HepG2 (cell line): ENCODE results near the gene FN1. TPM values are rescaled to one million over a fixed set of nuclear protein-coding genes. Genes with fewer than 3 reads are reported as not detected.

ENCODE experiments used
- ATAC-seq: fragments of 200-7000 bp; cut with Tn5 transposase; 3 replicates; pipeline ENCODE4 v1.9.1; 2020; ENCODE audit warnings: mild to moderate bottlenecking, moderate library complexity
- BruUV-seq: library from RNA; stranded (reverse); fragments of 400-500 nt; replicated peaks from 2 replicates; lab custom pipeline; 2021; lab: Mats Ljungman, UMichigan
- CTCF ChIA-PET: fragments of 300-600 bp; formaldehyde crosslinking; extraction: SDS; loops from one replicate; lab custom pipeline; 2021; ENCODE audit warnings: low total read pairs, inconsistent platforms, low intra/inter-chr PET ratio; lab: Yijun Ruan, JAX
- POLR2A ChIA-PET: fragments of 350-600 bp; sonication (Branson Sonifier 250); formaldehyde crosslinking; loops from one replicate; lab custom pipeline; 2020; ENCODE audit warnings: antibody characterized with exemption, inconsistent platforms; lab: Yijun Ruan, JAX
- DNase-seq: peaks from one replicate; pipeline ENCODE4 v3.0.0-alpha.2; 2015; ENCODE audit warnings: low spot score
- FAIRE-seq: peaks from 3 replicates; lab custom pipeline; 2011; peaks lifted over from hg19 to GRCh38; lab: Jason Lieb, UNC
- H2AFZ ChIP-seq: one replicate; pipeline ENCODE4 v1.6.1; 2011; ENCODE audit warnings: low read length, inconsistent platforms
- H3K27ac ChIP-seq: fragments of 300-600 bp; 3 replicates; pipeline ENCODE4 v1.8.0; 2011; ENCODE audit warnings: mixed run types, mild to moderate bottlenecking, mixed read lengths, low read length, inconsistent platforms; ENCODE audit not compliant: insufficient read depth; ENCODE audit errors: extremely low read length
- H3K27me3 ChIP-seq, 2 experiments: fragments of 200-600 bp in 1 of 2; 2 replicates in 1 of 2; 3 replicates in 1 of 2; pipeline versions ENCODE4 v1.6.0 to v1.8.0; 2011; ENCODE audit warnings: low read length in 2 of 2, mild to moderate bottlenecking in 2 of 2, moderate library complexity in 2 of 2, inconsistent platforms in 1 of 2; ENCODE audit not compliant: insufficient read depth in 2 of 2, control insufficient read depth in 1 of 2
- H3K36me3 ChIP-seq, 2 experiments: fragments of 200-600 bp in 1 of 2; replicated peaks in 1 of 2; 2 replicates in 1 of 2; 3 replicates in 1 of 2; pipeline versions ENCODE4 v1.5.1 to v1.8.0; 2011; ENCODE audit warnings: low read length in 2 of 2, inconsistent platforms in 1 of 2; ENCODE audit not compliant: insufficient read depth in 2 of 2, control insufficient read depth in 1 of 2
- H3K4me1 ChIP-seq: 2 replicates; pipeline ENCODE4 v1.5.1; 2012; ENCODE audit warnings: low read length, inconsistent platforms; ENCODE audit not compliant: insufficient read depth
- H3K4me2 ChIP-seq: 2 replicates; pipeline ENCODE4 v1.6.0; 2011; ENCODE audit warnings: low read depth, low read length, inconsistent platforms
- H3K4me3 ChIP-seq, 3 experiments: fragments of 200-600 bp in 1 of 3; sonication (generic), shearing (Covaris generic) in 1 of 3; replicated peaks in 1 of 3; 2 replicates each; pipeline ENCODE4 v1.5.1; 2011 to 2016; ENCODE audit warnings: low read length in 3 of 3, inconsistent platforms in 2 of 3, low read depth in 2 of 3, mild to moderate bottlenecking in 2 of 3, control low read depth in 1 of 3, mixed read lengths in 1 of 3; ENCODE audit not compliant: insufficient read depth in 1 of 3
- H3K79me2 ChIP-seq: one replicate; pipeline ENCODE4 v1.6.1; 2011; ENCODE audit warnings: low read length, inconsistent platforms; ENCODE audit not compliant: insufficient read depth
- H3K9ac ChIP-seq: 2 replicates; pipeline ENCODE4 v1.6.0; 2011; ENCODE audit warnings: mild to moderate bottlenecking, low read depth, low read length, inconsistent platforms; ENCODE audit not compliant: insufficient read depth
- H3K9me3 ChIP-seq: 2 replicates; pipeline ENCODE4 v1.5.1; 2012; ENCODE audit warnings: mild to moderate bottlenecking, low read length
- H4K20me1 ChIP-seq: 2 replicates; pipeline ENCODE4 v1.6.0; 2011; ENCODE audit warnings: inconsistent platforms, mild to moderate bottlenecking, low read length, moderate library complexity; ENCODE audit not compliant: insufficient read depth
- CCDC6 ChIP-seq: sonication (generic); formaldehyde crosslinking; IDR thresholded peaks from 2 replicates; pipeline ENCODE4 v1.8.1; 2022; ENCODE audit warnings: mild to moderate bottlenecking, missing genetic modification reagents, moderate library complexity
- DRAP1 ChIP-seq: IDR thresholded peaks from 2 replicates; pipeline ENCODE4 v1.6.1; 2016; ENCODE audit warnings: missing genetic modification reagents, missing compliant biosample characterization
- MAFF ChIP-seq: IDR thresholded peaks from 2 replicates; pipeline ENCODE4 v1.6.1; 2011; ENCODE audit warnings: low read depth, low read length, improper control_type of control experiment
- MAFK ChIP-seq, 2 experiments: IDR thresholded peaks in 1 of 2; conservative IDR thresholded peaks in 1 of 2; 2 replicates each; pipeline ENCODE4 v1.6.1; 2011; ENCODE audit warnings: improper control_type of control experiment in 2 of 2, low read length in 2 of 2
- MATR3 ChIP-seq: sonication (generic); formaldehyde crosslinking; IDR thresholded peaks from 2 replicates; pipeline ENCODE4 v1.4.0; 2020; ENCODE audit warnings: missing genetic modification reagents
- NBN ChIP-seq: fragments of 450-650 bp; conservative IDR thresholded peaks from 2 replicates; pipeline ENCODE4 v1.6.1; 2017
- NONO ChIP-seq, 2 experiments: fragments of 450-650 bp in 1 of 2; sonication (generic) in 1 of 2; formaldehyde crosslinking in 1 of 2; IDR thresholded peaks in 1 of 2; conservative IDR thresholded peaks in 1 of 2; 2 replicates each; pipeline versions ENCODE4 v1.6.1 to v1.8.0; 2017 to 2022; ENCODE audit warnings: mild to moderate bottlenecking in 1 of 2, missing genetic modification reagents in 1 of 2, moderate library complexity in 1 of 2
- RFX5 ChIP-seq: IDR thresholded peaks from 2 replicates; pipeline ENCODE4 v1.6.1; 2011; ENCODE audit warnings: low read depth, low read length, improper control_type of control experiment
- SOX6 ChIP-seq, 2 experiments: fragments of 450-650 bp in 1 of 2; sonication (generic) in 1 of 2; formaldehyde crosslinking in 1 of 2; IDR thresholded peaks; 2 replicates each; pipeline versions ENCODE4 v1.4.0 to v1.6.1; 2017 to 2020; ENCODE audit warnings: antibody characterized with exemption in 1 of 2, mild to moderate bottlenecking in 1 of 2, missing genetic modification reagents in 1 of 2
- ZMYM4 ChIP-seq: sonication (generic); formaldehyde crosslinking; IDR thresholded peaks from 2 replicates; pipeline ENCODE4 v1.8.1; 2023; ENCODE audit warnings: mild to moderate bottlenecking, missing genetic modification reagents
- ZNF124 ChIP-seq: sonication (generic); formaldehyde crosslinking; IDR thresholded peaks from 2 replicates; pipeline ENCODE4 v1.4.0; 2020; ENCODE audit warnings: missing genetic modification reagents
- ZNF138 ChIP-seq: sonication (generic); formaldehyde crosslinking; IDR thresholded peaks from 2 replicates; pipeline ENCODE4 v1.5.0; 2020; ENCODE audit warnings: mild to moderate bottlenecking, low read depth, missing genetic modification reagents
- ZNF350 ChIP-seq: sonication (generic); formaldehyde crosslinking; IDR thresholded peaks from 2 replicates; pipeline ENCODE4 v1.4.0; 2020; ENCODE audit warnings: mild to moderate bottlenecking, low read depth, missing genetic modification reagents, borderline replicate concordance
- ZNF563 ChIP-seq: sonication (generic); formaldehyde crosslinking; IDR thresholded peaks from 2 replicates; pipeline ENCODE4 v1.8.0; 2022; ENCODE audit warnings: mild to moderate bottlenecking, moderate library complexity, missing genetic modification reagents
- ZNF572 ChIP-seq: sonication (generic); formaldehyde crosslinking; IDR thresholded peaks from 2 replicates; pipeline ENCODE4 v1.5.1; 2020; ENCODE audit warnings: mild to moderate bottlenecking, missing genetic modification reagents
- ZNF597 ChIP-seq: sonication (generic); formaldehyde crosslinking; IDR thresholded peaks from 2 replicates; pipeline ENCODE4 v1.5.0; 2020; ENCODE audit warnings: missing genetic modification reagents
- ZNF619 ChIP-seq: sonication (generic); formaldehyde crosslinking; IDR thresholded peaks from 2 replicates; pipeline ENCODE4 v1.4.0; 2020; ENCODE audit warnings: mild to moderate bottlenecking, missing genetic modification reagents
- WGBS: methylation state at CpG from one replicate; pipeline ENCODE4 v1.1.6; 2017; ENCODE audit warnings: low lambda C conversion rate; 5-methylcytosine and 5-hydroxymethylcytosine counted together
- in situ Hi-C: cut with HindIII; loops from 2 replicates; pipeline ENCODE4 v1.10.0; 2017; ENCODE audit warnings: low pct_unique_long_range_greater_than_20kb; ENCODE audit not compliant: extremely low pct_ligation_motif_present
- intact Hi-C: fragments of 100-400 bp; cut with micrococcal nuclease; formaldehyde crosslinking; loops from one replicate; pipeline ENCODE4 v1.10.0; 2022; ENCODE audit not compliant: unreplicated experiment
- polyA plus RNA-seq, 8 experiments: library from polyadenylated mRNA; depleted of rRNA in 3 of 8; stranded (reverse) in 7 of 8; unstranded in 1 of 8; fragments of >200 nt; fragmentation: Illumina TruSeq in 4 of 8; extraction: Trizol in 4 of 8; gene quantifications; 2 replicates each; pipeline versions ENCODE4 v1.2.1 to v1.2.3, GENCODE V29; 2011 to 2016; ENCODE audit warnings: low read depth in 4 of 8, missing spikeins in 1 of 8, mixed read lengths in 1 of 8; ENCODE audit not compliant: insufficient read depth in 1 of 8
- total RNA-seq, 5 experiments: library from RNA; depleted of rRNA; stranded (reverse); fragments of >200 nt; fragmentation: Illumina TruSeq; extraction: Trizol; gene quantifications; 2 replicates each; pipeline ENCODE4 v1.2.3, GENCODE V29; 2016; ENCODE audit warnings: low read depth in 1 of 5

Gene FN1
- total and polyA plus RNA-seq, 2 of the 13 experiments (the other 11 are each of a cell fraction or from before 2014, with no cell fraction given) = 1,847 to 6,471 TPM

GRCh38 chr2:215484570-215484969 is 48.7 kb upstream of the FN1 start:
- Histone ChIP-seq H3K27ac (no peak overlapping the region), H4K20me1 (no peaks in the 10 kb centered on the region), H3K36me3 (no peaks in the 10 kb centered on the region), H3K9ac (no peak overlapping the region), H3K9me3 (no peaks in the 10 kb centered on the region), H3K4me1 (peaks cover 13% of the 10 kb centered on the region), H3K79me2 (no peaks in the 10 kb centered on the region), H3K4me3 (no peak overlapping the region), H3K27me3 (no peaks in the 10 kb centered on the region), H2AFZ (no peak overlapping the region), H3K4me2 (no peak overlapping the region)
- ChIA-PET CTCF (no interaction called here), POLR2A (no interaction called here)
- intact Hi-C loops = no loop called here
- in situ Hi-C loops = no loop called here
- no peak for DNase-seq
- WGBS = 68% methylated on average over 2 of the region's 2 CpGs
- no peak for ATAC-seq
- FAIRE-seq = no peak
- no TSS peak for BruUV-seq
- TF ChIP-seq MAFK (conservative IDR thresholded peaks at IDR 0.05 in 1 of 2, IDR thresholded peaks at IDR 0.05 in 1 of 2; ENCODE audit: low read length in 2 of 2) = peak; percentile 44 to 86; a peak in 3 of 4 replicates
- no peak for TF ChIP-seq ZNF563 (CRISPR knock-in tag)
- TF ChIP-seq NONO (IDR thresholded peaks at IDR 0.05) = no peak
- TF ChIP-seq NONO (CRISPR knock-in tag; conservative IDR thresholded peaks at IDR 0.05) = no peak
- no peak for TF ChIP-seq CCDC6 (CRISPR knock-in tag)
- TF ChIP-seq MATR3 (CRISPR knock-in tag) = no peak
- no peak for TF ChIP-seq RFX5
- TF ChIP-seq NBN = no peak
- TF ChIP-seq ZMYM4 = no peak
- TF ChIP-seq DRAP1 (CRISPR knock-in tag) = no peak
- TF ChIP-seq MAFF = peak; percentile 68
- TF ChIP-seq ZNF619 (CRISPR knock-in tag) = no peak
- TF ChIP-seq ZNF124 (CRISPR knock-in tag) = no peak
- TF ChIP-seq SOX6 (IDR thresholded peaks at IDR 0.05) = no peak
- no peak for TF ChIP-seq SOX6 (CRISPR knock-in tag; IDR thresholded peaks at IDR 0.05)
- TF ChIP-seq ZNF350 (CRISPR knock-in tag) = no peak
- TF ChIP-seq ZNF597 (CRISPR knock-in tag) = no peak
- no peak for TF ChIP-seq ZNF572
- no peak for TF ChIP-seq ZNF138 (CRISPR knock-in tag)
